ENCODE results near the gene PCNX1. TPM values are rescaled to one million over a fixed set of nuclear protein-coding genes. Genes with fewer than 3 reads are reported as not detected.

The PCNX1 gene
- total RNA-seq, 4 donors from 2014 or later = 34.4 to 64.5 (median 42.0) TPM

- Histone ChIP-seq H3K27ac (no peak overlapping the region), H3K9me3 (no peaks in the 10 kb centered on the region), H3K36me3 (no peaks in the 10 kb centered on the region), H3K4me3 (no peak overlapping the region), H3K27me3 (no peaks in the 10 kb centered on the region), H3K4me1 (no peaks in the 10 kb centered on the region)
- in situ Hi-C loops (cut with MboI; ENCODE audit: low sequenced_read_pairs in 4 of 4) = no loop called here
- no peak for DNase-seq
- TF ChIP-seq POLR2A (IDR thresholded peaks at IDR 0.05) = no peak
- TF ChIP-seq, protein P1, sequence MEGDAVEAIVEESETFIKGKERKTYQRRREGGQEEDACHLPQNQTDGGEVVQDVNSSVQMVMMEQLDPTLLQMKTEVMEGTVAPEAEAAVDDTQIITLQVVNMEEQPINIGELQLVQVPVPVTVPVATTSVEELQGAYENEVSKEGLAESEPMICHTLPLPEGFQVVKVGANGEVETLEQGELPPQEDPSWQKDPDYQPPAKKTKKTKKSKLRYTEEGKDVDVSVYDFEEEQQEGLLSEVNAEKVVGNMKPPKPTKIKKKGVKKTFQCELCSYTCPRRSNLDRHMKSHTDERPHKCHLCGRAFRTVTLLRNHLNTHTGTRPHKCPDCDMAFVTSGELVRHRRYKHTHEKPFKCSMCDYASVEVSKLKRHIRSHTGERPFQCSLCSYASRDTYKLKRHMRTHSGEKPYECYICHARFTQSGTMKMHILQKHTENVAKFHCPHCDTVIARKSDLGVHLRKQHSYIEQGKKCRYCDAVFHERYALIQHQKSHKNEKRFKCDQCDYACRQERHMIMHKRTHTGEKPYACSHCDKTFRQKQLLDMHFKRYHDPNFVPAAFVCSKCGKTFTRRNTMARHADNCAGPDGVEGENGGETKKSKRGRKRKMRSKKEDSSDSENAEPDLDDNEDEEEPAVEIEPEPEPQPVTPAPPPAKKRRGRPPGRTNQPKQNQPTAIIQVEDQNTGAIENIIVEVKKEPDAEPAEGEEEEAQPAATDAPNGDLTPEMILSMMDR (IDR thresholded peaks at IDR 0.05 in 4 of 5, conservative IDR thresholded peaks at IDR 0.05 in 1 of 5) = no peak
- intact Hi-C loops (cut with DNase I; ENCODE audit: low total_unique reads) = no loop called here
- no peak for ATAC-seq
These were observed 17.7 kb upstream of the PCNX1 start for GRCh38 chr14:70889555-70889954.

DNA sequence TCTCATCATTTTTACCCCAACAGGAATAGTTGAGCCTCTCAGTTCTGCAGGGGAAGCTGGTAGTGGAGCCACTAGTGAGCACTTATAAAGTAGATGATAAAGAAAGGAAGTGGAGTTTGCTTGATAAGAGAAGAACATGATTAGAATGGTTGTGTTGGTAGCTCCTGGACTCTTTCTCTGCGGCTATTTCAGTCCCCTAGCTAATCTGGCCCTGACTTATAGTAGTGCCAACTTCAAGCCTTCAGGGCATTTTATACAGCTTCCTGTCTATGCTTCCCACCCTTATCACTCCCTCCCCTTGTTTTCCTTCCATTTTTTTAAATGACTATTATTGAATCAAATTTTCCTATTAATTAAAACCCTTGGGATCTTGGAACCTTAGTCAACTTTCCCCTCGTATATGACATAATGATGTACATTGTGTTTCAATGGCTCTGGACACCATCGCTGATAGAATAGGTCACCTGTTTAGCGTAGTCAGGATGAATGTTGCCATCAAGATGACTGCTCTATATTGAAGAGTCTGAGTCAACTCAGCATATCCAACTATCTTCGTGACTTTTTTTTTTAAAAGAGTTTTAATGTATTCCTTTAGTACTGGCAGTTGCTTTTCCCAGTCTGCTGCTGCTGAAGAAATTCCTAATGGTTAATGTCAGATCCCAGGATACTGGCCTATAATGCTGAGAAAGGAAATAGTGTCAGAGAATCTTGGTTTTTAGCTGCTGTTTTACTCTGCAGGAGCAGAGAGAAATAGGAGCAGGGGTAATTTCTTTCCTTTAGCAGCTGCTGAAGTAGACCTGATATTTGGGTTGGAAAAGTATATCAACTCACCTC is 16.2 kb upstream of the PCNX1 start:
- ATAC-seq (no peak), DNase-seq (no peak)
- no peaks in the 10 kb centered on the region for H3K4me1 ChIP-seq
- TF ChIP-seq POLR2A (IDR thresholded peaks at IDR 0.05) = no peak
- TF ChIP-seq, protein P1 (IDR thresholded peaks at IDR 0.05 in 4 of 5, conservative IDR thresholded peaks at IDR 0.05 in 1 of 5) = no peak
- in situ Hi-C loops (cut with MboI; ENCODE audit: low sequenced_read_pairs in 4 of 4) = no loop called here
- no peaks in the 10 kb centered on the region for H3K36me3 ChIP-seq
- H3K4me3 ChIP-seq = no peak overlapping the region
- no peaks in the 10 kb centered on the region for H3K9me3 ChIP-seq
- no peak overlapping the region for H3K27ac ChIP-seq
- intact Hi-C loops (cut with DNase I; ENCODE audit: low total_unique reads) = no loop called here
- no peaks in the 10 kb centered on the region for H3K27me3 ChIP-seq

DNA sequence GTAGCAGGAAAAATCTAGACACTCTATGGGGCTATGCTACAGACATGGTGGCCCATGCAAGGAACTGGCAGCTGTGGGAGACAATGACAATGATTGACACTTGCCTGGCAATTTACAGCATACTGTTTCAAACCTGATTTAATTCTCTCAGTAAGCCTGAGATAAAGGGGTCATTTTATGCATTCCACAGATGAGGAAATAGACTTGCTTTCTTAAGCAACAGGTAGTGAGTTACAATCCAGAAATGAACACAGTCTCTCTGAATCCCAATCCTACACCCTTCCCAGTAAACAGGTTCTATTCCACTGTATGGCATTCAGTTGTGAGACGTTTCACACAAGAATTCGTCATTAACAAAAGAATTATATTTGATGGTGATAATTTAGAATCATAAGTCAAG is 15.5 kb upstream of the PCNX1 start:
- Histone ChIP-seq H3K27me3 (no peaks in the 10 kb centered on the region), H3K4me3 (no peak overlapping the region), H3K4me1 (no peaks in the 10 kb centered on the region), H3K27ac (no peak overlapping the region), H3K36me3 (no peaks in the 10 kb centered on the region), H3K9me3 (no peaks in the 10 kb centered on the region)
- TF ChIP-seq POLR2A (IDR thresholded peaks at IDR 0.05) = no peak
- TF ChIP-seq, protein P1 (IDR thresholded peaks at IDR 0.05 in 4 of 5, conservative IDR thresholded peaks at IDR 0.05 in 1 of 5) = no peak
- no peak for DNase-seq
- intact Hi-C loops (cut with DNase I; ENCODE audit: low total_unique reads) = no loop called here
- no peak for ATAC-seq
- in situ Hi-C loops (cut with MboI; ENCODE audit: low sequenced_read_pairs in 4 of 4) = no loop called here

DNA sequence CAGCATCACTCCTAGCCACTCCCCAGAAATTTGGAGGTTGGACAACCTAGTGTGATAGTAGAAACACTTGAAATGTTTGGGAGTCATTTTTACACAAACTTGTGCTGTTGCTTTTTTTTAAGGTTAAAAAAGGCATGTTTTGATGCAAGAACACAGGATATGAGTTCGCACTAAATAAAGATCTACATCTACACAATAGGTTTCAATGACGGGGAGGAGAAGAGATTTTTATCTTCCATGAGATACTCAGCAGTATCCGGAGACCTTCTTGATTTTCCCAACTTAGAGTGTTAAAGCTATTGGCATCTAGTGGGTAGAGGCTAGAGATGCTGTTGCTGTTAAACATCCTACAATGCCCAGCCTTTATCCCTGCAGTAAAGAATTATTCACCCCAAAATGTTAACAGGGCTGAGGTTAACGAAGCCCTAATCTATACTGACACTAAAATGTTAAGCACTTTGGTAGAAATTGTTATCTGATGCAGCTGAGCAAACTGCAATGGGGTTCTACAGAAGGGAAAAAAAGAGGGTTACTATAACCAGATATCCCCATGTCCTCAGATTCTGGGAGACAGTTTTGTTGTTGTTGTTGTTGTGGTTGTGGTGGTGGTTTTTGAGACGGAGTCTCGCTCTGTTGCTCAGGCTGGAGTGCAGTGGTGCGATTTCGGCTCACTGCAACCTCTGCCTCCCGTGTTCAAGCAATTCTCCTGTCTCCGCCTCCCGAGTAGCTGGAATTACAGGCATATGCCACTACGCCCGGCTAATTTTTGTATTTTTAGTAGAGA is 14.0 kb upstream of the PCNX1 start:
- H3K36me3 ChIP-seq = no peaks in the 10 kb centered on the region
- intact Hi-C loops (cut with DNase I; ENCODE audit: low total_unique reads) = no loop called here
- DNase-seq (no peak), ATAC-seq (no peak)
- no peaks in the 10 kb centered on the region for H3K4me1 ChIP-seq
- H3K27me3 ChIP-seq = no peaks in the 10 kb centered on the region
- no peaks in the 10 kb centered on the region for H3K9me3 ChIP-seq
- no peak overlapping the region for H3K27ac ChIP-seq
- in situ Hi-C loops (cut with MboI; ENCODE audit: low sequenced_read_pairs in 4 of 4) = no loop called here
- no peak overlapping the region for H3K4me3 ChIP-seq
- TF ChIP-seq, protein P1 (IDR thresholded peaks at IDR 0.05 in 4 of 5, conservative IDR thresholded peaks at IDR 0.05 in 1 of 5) = no peak
- TF ChIP-seq POLR2A (IDR thresholded peaks at IDR 0.05) = no peak

Data from gastrocnemius medialis (tissue), 4 donors.